Activated T-helper 9 cell treated with anti-CD3 and anti-CD28 coated beads, Interleukin-2, amount 50 U/mL, for 16 hours (primary cell): Measurements from ENCODE around the gene FRG2.
"Not testable (repeated sequence)": the region's sequence is repeated elsewhere in the genome, so short reads cannot be mapped to it uniquely, and the experiment has no call there.

ENCODE experiments used
- DNase-seq: peaks from one replicate; pipeline ENCODE4 v3.0.0-alpha.2; 2020; ENCODE audit warnings: low read depth

FRG2 gene

DNA sequence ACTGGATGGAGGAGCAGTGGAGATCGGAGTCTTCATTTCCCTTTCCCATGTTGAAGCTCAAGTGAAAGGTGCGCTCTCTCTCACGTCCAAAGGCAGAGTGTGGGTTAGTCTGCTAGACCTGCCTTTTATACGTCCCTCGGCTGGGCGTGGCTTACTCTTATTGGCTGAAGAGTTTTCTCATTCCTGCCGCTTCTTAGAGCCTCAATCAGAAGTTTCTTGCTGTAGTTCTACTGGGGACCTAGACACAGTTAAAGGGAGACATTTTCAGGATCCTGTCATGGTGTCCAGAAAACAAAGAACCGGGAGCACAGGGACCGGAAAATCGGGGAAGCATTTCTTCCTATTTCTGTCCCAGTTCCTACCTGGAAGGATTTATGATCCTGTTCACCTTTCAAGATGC is at the start of gene FRG2:
FRG2 (minus strand) TSS at position 101 of the 400 bp plus-strand sequence; CDS start at position 49, 52 bp downstream.
- DNase-seq, result not testable (repeated sequence)

DNA sequence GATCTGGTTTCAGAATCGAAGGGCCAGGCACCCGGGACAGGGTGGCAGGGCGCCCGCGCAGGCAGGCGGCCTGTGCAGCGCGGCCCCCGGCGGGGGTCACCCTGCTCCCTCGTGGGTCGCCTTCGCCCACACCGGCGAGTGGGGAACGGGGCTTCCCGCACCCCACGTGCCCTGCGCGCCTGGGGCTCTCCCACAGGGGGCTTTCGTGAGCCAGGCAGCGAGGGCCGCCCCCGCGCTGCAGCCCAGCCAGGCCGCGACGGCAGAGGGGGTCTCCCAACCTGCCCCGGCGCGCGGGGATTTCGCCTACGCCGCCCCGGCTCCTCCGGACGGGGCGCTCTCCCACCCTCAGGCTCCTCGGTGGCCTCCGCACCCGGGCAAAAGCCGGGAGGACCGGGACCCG is 41.3 kb upstream of the FRG2 start:
- DNase-seq, result not testable (repeated sequence)

DNA sequence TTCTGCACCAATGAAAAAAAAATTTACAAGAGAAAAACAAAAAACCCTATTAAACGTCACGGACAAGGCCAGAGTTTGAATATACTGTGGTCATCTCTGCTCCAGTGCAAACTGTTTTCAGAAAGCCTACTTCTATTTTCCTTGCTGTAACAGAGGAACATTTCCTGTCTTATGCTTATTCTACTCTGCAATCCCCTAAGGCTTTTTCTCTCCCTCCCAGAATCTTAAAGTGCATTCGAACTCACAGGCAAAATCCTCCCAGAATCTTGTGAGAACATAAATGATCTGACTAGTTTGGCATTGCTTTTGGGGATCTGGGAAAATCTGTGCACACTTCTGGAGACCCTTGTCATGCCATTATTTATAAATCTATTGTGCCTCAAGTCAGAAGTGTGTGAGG is 37.7 kb upstream of the FRG2 start:
- not testable (repeated sequence) for DNase-seq

DNA sequence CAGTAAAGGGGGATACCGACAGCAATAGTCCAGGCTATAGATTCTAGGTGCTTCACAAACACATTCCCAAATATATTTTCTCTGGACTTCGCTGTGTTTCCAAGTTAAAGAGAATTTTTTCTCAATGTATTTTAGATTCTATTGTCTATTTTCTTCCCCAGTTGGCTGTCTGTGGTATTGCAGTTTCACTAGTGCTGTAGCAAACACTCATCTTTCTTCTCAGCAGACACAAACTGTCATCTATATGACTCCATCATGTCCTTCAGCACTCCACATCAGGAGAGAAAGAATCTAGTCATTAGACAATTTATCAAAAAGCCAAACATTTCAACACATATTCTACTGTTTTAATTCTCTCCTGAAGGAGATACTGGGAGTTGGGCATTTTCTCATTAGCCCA is 37.3 kb upstream of the FRG2 start, which contains the start of gene DBET:
DBET (plus strand) TSS at position 161 of the 400 bp plus-strand sequence.
- DNase-seq, result not testable (repeated sequence)

DNA sequence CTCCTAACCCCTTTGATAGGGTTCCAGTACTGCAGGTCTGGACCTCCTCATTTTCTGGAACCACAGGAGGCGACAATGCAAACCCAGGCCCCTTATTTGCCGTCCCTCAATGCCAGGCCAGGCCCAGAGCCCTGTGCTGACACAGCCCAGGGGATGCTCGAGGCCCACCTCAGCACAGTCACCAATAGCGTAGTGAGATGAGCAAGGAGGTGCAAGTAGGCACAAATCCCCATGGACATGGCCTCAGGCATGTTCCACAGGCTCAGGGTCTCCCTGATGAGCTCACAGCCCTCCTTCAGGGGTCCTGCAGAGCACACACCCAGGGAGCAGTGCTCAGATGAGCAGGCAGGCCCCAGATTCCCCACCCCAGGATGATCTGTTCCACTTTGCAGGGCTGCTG is 31.9 kb upstream of the FRG2 start:
- not testable (repeated sequence) for DNase-seq

DNA sequence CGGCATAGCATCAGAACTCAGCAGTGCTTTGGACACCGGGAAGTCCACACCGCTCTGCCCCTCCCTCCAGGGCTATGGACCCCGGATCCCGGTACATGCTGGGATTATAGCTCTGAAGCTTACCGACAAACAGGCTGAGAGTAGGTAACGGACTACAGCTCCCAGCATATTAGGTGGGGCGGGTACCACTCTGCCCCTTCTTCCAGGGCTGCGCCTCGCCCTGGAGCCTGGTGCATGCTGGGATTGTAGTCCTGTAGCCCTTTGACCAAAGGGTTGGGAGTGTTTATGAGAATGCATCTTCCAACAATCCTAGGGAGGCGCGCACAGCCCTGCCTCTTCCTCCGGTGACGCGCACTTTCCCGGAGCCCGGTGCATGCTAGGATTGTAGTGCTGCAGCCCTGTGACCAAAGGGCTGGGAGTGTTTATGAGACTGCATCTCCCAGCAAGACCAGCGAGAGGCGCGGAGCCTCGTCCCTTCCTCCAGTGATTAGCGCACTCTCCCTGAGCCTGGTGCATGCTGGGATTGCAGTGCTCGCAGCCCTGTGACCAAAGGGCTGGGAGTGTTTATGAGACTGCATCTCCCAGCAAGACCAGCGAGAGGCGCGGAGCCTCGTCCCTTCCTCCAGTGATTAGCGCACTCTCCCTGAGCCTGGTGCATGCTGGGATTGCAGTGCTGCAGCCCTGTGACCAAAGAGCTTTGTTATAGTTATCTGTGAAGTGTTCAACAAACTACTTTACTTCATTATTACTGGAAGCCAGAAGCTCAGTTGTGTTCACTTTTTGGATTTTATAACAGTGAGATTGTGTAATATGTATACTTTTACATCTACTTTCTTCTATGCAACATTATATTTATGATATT is 22.6 kb upstream of the FRG2 start:
- not testable (repeated sequence) for DNase-seq

DNA sequence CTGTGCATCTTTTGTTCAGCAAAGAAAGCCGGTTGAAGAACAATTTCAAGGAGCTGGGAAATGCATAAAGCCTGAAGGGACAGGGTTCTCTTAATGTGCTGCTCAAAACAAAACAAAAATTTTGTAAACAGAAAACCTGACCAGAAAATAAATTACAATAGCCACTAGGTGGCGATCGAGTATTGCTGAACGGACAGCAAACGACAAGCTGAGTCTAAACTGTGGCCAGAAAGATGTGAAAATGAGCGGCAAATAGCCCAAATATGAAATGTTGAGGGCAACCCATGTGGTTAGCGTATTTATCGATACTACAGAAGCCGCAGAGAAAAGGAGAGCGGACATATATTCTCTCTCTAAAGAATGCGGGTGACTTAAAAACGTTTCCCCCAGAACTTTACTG is 20.6 kb upstream of the FRG2 start:
- not testable (repeated sequence) for DNase-seq

DNA sequence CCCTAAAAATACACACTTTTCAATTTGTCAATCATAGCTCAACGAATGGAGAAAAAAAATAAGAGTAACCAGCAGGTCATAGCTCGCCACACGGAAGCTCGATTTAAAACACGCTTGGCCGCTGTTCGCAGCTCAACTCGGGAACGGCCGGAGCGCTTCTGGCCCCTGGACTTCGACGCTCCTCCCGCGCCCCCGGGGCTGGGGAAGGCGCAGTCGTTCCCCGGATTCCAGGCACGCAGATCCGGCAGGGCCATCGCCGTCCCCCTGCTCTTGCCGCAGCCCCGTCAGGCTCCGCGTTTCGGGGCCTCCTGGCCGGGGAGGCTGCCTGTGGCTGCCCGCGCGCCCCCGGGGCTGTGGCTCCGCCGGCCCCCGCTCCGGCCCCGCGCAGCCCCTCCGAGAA is 13.8 kb upstream of the FRG2 start:
- DNase-seq, result not testable (repeated sequence)

DNA sequence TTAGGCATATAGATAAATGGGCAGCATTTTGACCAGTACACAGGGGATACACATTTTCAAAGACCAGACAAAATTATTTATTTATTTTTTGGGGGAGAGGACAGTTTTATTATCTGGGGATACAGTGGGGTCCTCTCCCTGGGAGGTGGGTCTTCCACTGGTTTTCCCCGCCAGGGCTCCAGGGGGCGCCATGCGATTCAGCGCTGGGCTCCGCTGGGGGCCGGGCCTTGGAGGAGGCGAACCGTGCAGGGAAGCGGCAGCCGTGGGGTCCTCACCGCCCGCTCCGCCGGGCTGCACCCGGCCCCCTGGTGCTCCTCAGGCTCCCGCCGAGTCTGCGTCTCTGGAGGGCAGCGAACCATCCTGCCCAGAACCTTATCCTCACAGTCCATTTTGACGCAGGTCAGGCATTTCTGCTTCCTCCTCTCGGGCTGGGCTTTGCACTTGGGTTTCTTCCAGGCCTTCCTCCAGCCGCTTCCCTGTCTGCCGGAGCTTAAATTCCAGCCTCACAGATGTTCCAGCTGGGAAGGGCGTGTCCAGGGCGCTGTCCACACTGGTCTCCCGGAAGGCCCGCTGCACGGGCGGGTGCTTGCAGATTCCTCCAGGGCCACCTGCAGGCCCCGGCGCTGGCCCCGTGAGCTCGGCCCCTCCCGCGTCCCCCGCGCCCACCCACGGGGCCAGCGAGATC is 10.8 kb upstream of the FRG2 start:
- DNase-seq, result not testable (repeated sequence)

DNA sequence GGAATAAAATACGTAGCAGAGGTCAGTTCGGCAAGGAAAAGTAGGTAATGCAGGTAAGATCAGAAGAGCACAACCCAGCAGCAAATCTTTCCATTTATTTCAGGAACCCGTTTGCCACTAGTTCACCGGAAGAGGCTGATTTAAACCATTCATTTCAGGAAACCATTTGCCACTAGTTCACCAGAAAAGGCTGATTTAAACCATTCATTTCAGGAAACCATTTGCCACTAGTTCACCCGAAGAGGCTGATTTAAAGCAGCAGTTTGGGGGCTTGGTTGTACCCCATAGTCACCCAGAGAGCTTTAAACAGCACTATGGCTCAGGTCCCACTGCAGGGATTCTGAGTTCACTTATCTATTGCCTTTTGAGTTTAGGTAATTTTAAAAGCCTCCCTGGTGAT is 4.2 kb upstream of the FRG2 start:
- DNase-seq, result not testable (repeated sequence)

DNA sequence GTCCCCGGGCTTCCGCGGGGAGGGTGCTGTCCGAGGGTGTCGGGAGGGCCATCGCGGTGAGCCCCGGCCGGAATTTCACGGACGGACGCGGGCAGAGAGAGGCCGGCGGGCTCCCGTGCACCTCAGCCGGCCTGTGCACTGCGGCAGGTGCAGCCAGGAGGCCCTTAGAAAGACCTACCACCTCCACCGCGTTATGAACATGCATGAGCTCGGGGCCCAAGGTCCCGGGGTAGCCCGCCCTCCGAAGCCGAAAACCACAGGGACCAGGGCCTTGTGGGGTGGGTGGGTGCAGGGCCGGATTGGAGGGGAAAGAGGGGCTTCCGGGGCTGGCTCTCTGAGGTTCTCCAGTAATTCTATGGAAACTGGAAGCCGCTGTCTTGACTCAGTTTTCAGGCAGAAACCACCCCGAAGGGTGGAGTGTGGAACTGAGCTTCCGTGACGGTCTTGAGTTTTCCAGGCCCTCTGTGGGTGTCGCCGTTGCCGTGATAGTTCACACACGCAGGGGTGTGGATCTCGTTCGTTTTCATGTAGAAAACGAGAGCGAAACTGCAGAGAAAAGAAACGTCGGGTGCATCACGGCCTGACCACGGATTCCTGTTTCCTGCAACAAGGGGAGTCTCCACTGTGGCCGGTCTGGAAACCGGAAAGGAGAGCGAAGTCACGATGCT is 4.3 kb downstream of the FRG2 start:
- DNase-seq, result not testable (repeated sequence)

DNA sequence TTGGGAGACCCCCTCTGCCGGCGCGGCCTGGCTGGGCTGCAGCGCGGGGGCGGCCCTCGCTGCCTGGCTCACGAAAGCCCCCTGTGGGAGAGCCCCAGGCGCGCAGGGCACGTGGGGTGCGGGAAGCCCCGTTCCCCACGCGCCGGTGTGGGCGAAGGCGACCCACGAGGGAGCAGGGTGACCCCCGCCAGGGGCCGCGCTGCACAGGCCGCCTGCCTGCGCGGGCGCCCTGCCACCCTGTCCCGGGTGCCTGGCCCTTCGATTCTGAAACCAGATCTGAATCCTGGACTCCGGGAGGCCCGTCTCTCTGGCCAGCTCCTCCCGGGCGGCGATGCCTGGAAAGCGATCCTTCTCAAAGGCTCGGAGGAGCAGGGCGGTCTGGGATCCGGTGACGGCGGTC is 5.1 kb downstream of the FRG2 start:
- not testable (repeated sequence) for DNase-seq

DNA sequence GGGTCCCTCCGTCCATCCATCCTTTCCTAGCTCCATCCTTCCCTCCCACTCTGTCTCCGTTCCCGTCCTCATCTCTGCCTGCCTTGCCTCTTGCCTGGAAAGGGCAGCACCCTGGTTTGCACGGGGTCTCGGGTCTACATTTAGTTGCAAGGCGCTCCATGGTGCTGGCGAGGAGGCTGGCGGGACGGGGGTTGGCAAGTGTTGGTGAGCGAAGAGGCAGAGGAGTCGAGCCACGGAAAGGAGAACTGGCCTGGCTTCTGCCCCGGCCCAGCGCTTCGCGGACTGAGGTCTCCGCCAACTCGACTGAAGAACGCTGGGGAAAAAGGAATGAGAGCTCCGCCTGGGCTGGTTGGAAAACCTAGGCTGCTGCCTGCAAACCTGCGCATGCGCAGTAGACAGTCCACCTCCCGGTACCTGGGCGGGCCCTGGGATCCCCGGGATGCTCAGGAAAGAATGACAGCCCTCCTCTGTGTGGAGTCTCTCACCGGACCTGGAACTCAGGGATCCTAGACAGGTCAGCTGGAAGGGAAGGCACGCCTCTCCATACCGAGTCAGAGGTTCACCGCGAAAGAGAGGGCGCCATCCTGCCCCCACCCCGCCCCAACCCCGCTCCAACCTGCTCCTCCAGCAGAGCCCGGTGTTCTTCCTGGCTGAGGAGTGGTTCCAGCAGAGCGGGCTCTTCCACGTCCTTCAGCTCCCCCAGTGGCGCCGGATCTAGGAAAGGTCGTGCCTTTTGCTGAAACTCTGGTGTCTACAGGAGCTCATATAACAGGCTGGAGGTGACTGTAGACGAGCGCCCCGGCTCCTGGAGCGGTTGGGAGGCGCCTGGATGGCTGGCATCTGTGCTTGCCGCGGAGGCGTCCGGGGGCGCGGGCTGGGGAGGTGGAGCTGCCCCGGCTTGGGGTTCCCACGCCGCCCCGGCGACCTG is 6.0 kb downstream of the FRG2 start:
- no peak for DNase-seq

DNA sequence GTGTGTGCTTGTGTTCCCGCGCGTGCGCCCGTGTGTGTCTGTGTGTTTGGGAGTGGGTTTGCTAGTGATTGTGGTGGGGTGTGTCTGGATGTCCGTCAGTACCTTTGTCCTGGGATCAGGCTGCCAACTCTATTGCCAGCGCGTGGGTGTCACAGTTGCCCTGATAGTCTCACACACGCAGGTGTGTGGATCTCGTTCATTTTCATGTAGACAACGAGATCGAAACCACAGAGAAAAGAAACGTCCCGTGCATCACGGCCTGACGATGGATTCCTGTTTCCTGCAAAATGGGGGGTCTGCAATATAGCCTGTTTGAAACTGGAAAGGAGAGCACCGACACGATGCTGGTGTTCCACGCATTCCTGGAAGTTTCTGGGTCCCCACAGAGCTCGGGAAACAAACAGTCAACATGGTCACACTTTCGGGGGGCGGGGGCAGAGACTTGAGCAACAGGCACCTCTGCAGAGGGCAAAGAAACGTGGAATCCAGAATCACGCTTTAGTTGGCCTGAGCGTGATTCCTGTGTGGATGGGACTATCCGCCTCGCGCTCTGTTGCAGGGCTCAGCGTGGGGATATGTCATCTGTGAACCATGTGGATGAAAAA is 7.1 kb downstream of the FRG2 start:
- not testable (repeated sequence) for DNase-seq

DNA sequence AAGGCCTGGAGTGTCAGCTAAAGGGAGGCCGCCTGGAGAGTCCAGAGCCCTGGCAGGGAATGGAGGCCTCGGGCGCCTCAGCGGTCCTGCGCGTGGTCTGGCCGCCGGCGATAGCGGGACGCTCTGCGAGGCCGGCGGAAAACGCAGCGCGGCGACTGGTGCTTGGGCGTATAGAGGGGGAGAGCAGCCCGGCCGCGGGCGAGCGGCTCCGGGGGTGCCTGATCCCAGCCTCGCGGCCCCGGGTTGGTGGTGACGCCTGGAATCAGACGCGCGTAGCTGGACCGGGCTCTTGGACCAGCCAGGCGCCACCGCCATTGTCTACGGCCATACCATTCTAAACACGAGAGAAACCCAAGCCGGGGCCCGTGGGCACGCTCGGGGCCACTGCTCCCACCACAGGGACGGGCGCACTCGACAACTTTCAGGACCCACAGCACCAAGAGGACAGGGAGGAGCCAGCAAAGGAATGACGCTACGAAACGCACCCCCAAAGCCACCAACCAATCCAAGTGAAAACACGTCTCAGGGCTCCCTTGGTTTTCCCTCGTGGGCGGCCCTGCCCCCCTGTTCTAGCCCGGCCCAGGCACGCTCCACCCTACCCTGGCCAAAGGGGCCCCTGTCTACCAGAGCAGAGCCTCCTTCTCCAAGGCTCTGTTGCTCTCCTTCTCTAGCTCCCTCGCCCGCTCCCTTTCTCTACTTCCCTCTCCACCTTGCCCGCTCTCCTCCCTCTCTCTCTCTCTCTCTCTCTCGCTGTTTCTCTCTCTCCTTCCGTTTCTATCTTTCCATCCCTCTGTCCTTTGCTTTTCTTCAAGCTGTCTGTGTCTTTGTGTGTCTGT is 7.8 kb downstream of the FRG2 start:
- DNase-seq, result no peak

DNA sequence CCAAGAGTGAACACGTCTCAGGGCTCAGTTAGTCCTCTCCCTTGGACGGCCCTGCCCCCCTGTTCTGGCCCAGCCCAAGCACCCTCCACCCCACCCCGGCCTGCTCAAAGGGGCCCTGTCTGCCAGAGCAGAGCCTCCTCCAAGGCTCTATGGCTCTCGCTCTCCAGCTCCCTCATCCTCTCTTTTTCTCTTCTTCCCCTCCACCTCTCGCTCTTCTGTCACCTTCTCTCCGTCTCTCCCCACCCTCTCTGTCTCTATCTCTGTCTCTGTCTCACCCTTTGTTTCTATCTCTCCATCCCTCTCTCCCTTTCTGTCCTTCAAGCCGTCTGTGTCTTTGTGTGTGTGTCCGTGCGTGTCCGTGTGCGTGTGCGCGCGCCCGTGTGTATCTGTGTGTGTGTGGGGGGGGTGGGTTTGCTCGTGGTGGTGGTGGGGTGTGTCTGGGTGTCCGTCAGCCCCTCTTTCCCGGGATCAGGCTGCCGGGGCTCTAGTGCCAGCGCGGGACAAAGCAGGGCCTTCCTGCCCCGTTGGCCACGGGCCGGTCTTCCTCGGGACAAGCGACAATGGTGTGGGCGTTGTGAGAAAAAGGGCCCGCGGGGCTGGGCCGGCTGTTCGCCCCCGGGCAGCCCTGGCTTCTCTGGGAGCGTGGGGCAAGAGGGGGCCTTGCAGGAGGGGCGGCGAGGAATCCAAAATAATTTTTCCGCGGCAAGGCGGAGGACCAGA is 8.7 kb downstream of the FRG2 start:
- no peak for DNase-seq

DNA sequence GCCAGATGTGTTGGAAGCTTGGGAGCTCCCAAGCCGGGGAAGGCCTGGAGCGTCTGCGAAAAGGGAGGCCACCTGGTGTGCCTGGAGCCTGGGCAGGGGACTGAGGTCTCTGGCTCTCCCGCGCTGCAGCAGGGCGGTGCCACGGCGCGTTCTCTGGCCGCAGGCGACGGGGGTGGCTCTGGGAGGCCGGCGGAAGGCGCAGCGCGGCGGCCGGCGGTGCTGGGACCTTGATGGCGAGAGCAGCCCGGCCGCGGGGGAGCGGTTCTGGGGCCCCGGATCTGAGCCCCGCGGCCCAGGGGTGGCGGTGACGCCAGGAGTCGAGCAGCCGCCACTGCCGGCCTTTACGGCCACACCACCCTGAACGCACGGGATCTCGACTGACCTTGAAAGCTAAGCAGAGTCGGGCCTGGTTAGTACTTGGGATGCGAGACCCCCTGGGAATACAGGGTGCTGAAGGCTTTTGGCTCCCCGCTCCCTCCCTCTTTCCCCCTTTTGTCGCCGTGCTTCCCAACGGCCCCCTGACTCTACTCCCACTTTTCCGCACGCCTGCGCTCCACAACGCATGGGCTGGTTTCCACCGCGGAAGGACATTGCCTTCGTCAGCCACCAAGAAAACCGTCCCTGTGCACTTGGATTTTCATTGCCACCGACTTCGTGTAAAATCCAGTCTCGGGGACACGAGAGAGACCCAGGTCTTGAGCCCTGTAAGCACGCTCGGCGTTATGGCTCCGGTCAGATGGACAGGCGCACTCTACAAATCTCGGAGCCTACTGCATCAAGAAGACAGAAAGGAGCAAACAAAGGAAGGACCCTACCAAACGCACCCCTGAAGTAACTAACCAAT is 9.5 kb downstream of the FRG2 start:
- no peak for DNase-seq
